Dermis blood vessel endothelial cell (primary cell): ENCODE results near the gene CNTN2. TPM values are rescaled to one million over a fixed set of nuclear protein-coding genes. Genes with fewer than 3 reads are reported as not detected.

Source experiments
- DNase-seq: peaks from one replicate; pipeline ENCODE4 v3.0.0; 2010
- total RNA-seq: library from RNA; depleted of rRNA; stranded (reverse); fragments of >200 nt; gene quantifications from 2 replicates; pipeline ENCODE4 v1.2.3, GENCODE V29; 2014

The CNTN2 gene
- total RNA-seq, 1 donor from 2014 or later: not detected

- DNase-seq: no peak
Observed at GRCh38 chr1:205075642-205076155, 32.7 kb downstream of the CNTN2 start.

GRCh38 chr1:205076245-205076761 is 33.3 kb downstream of the CNTN2 start:
- DNase-seq: no peak

GRCh38 chr1:205077158-205077933 is 34.3 kb downstream of the CNTN2 start:
- no peak for DNase-seq

GRCh38 chr1:205077934-205078311 is 34.9 kb downstream of the CNTN2 start:
- no peak for DNase-seq

- no peak for DNase-seq
Observed at GRCh38 chr1:205082431-205082830, 39.4 kb downstream of the CNTN2 start.

GRCh38 chr1:205084360-205084759 is 41.3 kb downstream of the CNTN2 start, which contains the start of gene TMEM81:
TSS of gene TMEM81 (minus strand) at chr1:205084460. CDS start at chr1:205084320, 140 bp downstream.
- no peak for DNase-seq

- no peak for DNase-seq
Observed at GRCh38 chr1:205088341-205088740, 45.3 kb downstream of the CNTN2 start.

GRCh38 chr1:205091043-205091740 is 48.2 kb downstream of the CNTN2 start:
- DNase-seq: no peak

- DNase-seq: no peak
Observed at GRCh38 chr1:205095422-205095821, 52.4 kb downstream of the CNTN2 start.

- DNase-seq: no peak
Observed at GRCh38 chr1:205098242-205098641, 55.2 kb downstream of the CNTN2 start.

- DNase-seq: no peak
Observed at GRCh38 chr1:205102404-205102803, 59.4 kb downstream of the CNTN2 start.

GRCh38 chr1:205107327-205107726 is 64.3 kb downstream of the CNTN2 start:
- no peak for DNase-seq

GRCh38 chr1:205108464-205108863 is 65.5 kb downstream of the CNTN2 start:
- DNase-seq: no peak

GRCh38 chr1:205109269-205109668 is 66.3 kb downstream of the CNTN2 start:
- DNase-seq: no peak

GRCh38 chr1:205109711-205110110 is 66.7 kb downstream of the CNTN2 start:
- no peak for DNase-seq

- no peak for DNase-seq
Observed at GRCh38 chr1:205111354-205111753, 68.3 kb downstream of the CNTN2 start.

GRCh38 chr1:205118752-205119151 is 75.7 kb downstream of the CNTN2 start:
- no peak for DNase-seq

GRCh38 chr1:205121660-205122488 is 78.9 kb downstream of the CNTN2 start, which contains the start of gene RBBP5:
TSS of gene RBBP5 (minus strand) at chr1:205121978. CDS start at chr1:205121873, 105 bp downstream.
- peak; percentile 99 for DNase-seq

- no peak for DNase-seq
Observed at GRCh38 chr1:205122489-205122882, 79.5 kb downstream of the CNTN2 start.

- DNase-seq: no peak
Observed at GRCh38 chr1:205124726-205125125, 81.7 kb downstream of the CNTN2 start.

- DNase-seq: no peak
Observed at GRCh38 chr1:205127646-205128045, 84.6 kb downstream of the CNTN2 start.
